Neural cell (in vitro differentiated cells): ENCODE measurements around the gene ZNF500. TPM values are rescaled to one million over a fixed set of nuclear protein-coding genes. Genes with fewer than 3 reads are reported as not detected.

Source experiments
- H2AFZ ChIP-seq: fragments of 200-600, 300-800 bp; sonication (generic), shearing (Covaris generic); 2 replicates; pipeline ENCODE4 v1.6.0; 2014; ENCODE audit warnings: low read depth, mild to moderate bottlenecking, antibody characterized with exemption, low read length, moderate library complexity
- H3F3A ChIP-seq: fragments of 200-600 bp; shearing (Covaris generic); 2 replicates; pipeline ENCODE4 v1.6.1; 2016; ENCODE audit warnings: mild to moderate bottlenecking, moderate library complexity, mixed read lengths, antibody characterized with exemption, low read length; ENCODE audit not compliant: insufficient read depth, poor library complexity, severe bottlenecking
- H3K27ac ChIP-seq: fragments of 200-600, 300-800 bp; sonication (generic), shearing (Covaris generic); 2 replicates; pipeline ENCODE4 v1.5.1; 2014; ENCODE audit warnings: mild to moderate bottlenecking, low read length, moderate library complexity
- H3K27me3 ChIP-seq: fragments of 300-800, 200-600 bp; sonication (generic), shearing (Covaris generic); 2 replicates; pipeline ENCODE4 v1.6.0; 2014; ENCODE audit warnings: mild to moderate bottlenecking, low read depth, low read length, moderate library complexity; ENCODE audit not compliant: insufficient read depth
- H3K36me3 ChIP-seq: fragments of 300-800, 200-600 bp; sonication (generic), shearing (Covaris generic); 2 replicates; pipeline ENCODE4 v1.5.1; 2014; ENCODE audit warnings: mild to moderate bottlenecking, antibody characterized with exemption, low read length, moderate library complexity; ENCODE audit not compliant: insufficient read depth
- H3K4me2 ChIP-seq: fragments of 300-800, 200-600 bp; sonication (generic), shearing (Covaris generic); 2 replicates; pipeline ENCODE4 v1.6.0; 2014; ENCODE audit warnings: mild to moderate bottlenecking, low read length
- H3K4me3 ChIP-seq: fragments of 300-800, 200-600 bp; sonication (generic), shearing (Covaris generic); 2 replicates; pipeline ENCODE4 v1.5.1; 2014; ENCODE audit warnings: mild to moderate bottlenecking, low read length, moderate library complexity
- H3K79me2 ChIP-seq: fragments of 200-600 bp; shearing (Covaris generic); replicated peaks from 2 replicates; pipeline ENCODE4 v1.6.0; 2014; ENCODE audit warnings: mild to moderate bottlenecking, low read length, moderate library complexity; ENCODE audit not compliant: insufficient read depth
- H3K9ac ChIP-seq: fragments of 300-800, 200-600 bp; sonication (generic), shearing (Covaris generic); 2 replicates; pipeline ENCODE4 v1.6.1; 2016; ENCODE audit warnings: mild to moderate bottlenecking, low read length, mixed read lengths
- H3K9me2 ChIP-seq: fragments of 200-600 bp; shearing (Covaris generic); 2 replicates; pipeline ENCODE4 v1.6.1; 2016; ENCODE audit warnings: mild to moderate bottlenecking, low read length, mixed read lengths; ENCODE audit not compliant: insufficient read depth
- H3K9me3 ChIP-seq: fragments of 200-600, 300-800 bp; sonication (generic), shearing (Covaris generic); 2 replicates; pipeline ENCODE4 v1.6.1; 2016; ENCODE audit warnings: mild to moderate bottlenecking, mixed run types, low read length, moderate library complexity, mixed read lengths
- H4K20me1 ChIP-seq: fragments of 200-600 bp; shearing (Covaris generic); 2 replicates; pipeline ENCODE4 v1.6.1; 2016; ENCODE audit warnings: mild to moderate bottlenecking, mixed run types; ENCODE audit not compliant: insufficient read depth
- CTCF ChIP-seq: fragments of 450-650 bp; IDR thresholded peaks from 2 replicates; pipeline ENCODE4 v1.5.1; 2014; ENCODE audit warnings: antibody characterized with exemption, mild to moderate bottlenecking, moderate library complexity; ENCODE audit not compliant: poor library complexity, severe bottlenecking
- EP300 ChIP-seq: fragments of 450-650 bp; conservative IDR thresholded peaks from 2 replicates; pipeline ENCODE4 v1.6.1; 2014; ENCODE audit warnings: antibody characterized with exemption, mild to moderate bottlenecking, moderate library complexity; ENCODE audit not compliant: poor library complexity, severe bottlenecking
- EZH2 ChIP-seq: fragments of 200-600, 300-800 bp; shearing (Covaris generic), sonication (generic); IDR thresholded peaks from 2 replicates; pipeline ENCODE4 v1.6.1; 2014; ENCODE audit warnings: antibody characterized with exemption, low read length, borderline replicate concordance, mild to moderate bottlenecking; ENCODE audit not compliant: insufficient read depth, poor library complexity, severe bottlenecking
- MXI1 ChIP-seq: fragments of 450-650 bp; conservative IDR thresholded peaks from 2 replicates; pipeline ENCODE4 v1.6.1; 2014; ENCODE audit warnings: antibody characterized with exemption, mild to moderate bottlenecking; ENCODE audit not compliant: poor library complexity, severe bottlenecking
- POLR2AphosphoS5 ChIP-seq: IDR thresholded peaks from 2 replicates; pipeline ENCODE4 v1.6.1; 2012
- RAD21 ChIP-seq: fragments of 450-650 bp; conservative IDR thresholded peaks from 2 replicates; pipeline ENCODE4 v1.6.1; 2014; ENCODE audit warnings: antibody characterized with exemption, mild to moderate bottlenecking, moderate library complexity
- REST ChIP-seq: IDR thresholded peaks from 2 replicates; pipeline ENCODE4 v1.6.1; 2012; ENCODE audit warnings: borderline replicate concordance
- SMC3 ChIP-seq: fragments of 450-650 bp; conservative IDR thresholded peaks from 2 replicates; pipeline ENCODE4 v1.6.1; 2014; ENCODE audit warnings: antibody characterized with exemption, mild to moderate bottlenecking, moderate library complexity; ENCODE audit not compliant: poor library complexity
- TAF1 ChIP-seq: IDR thresholded peaks from 2 replicates; pipeline ENCODE4 v1.6.1; 2012; ENCODE audit warnings: low read depth
- polyA plus RNA-seq: library from polyadenylated mRNA; depleted of rRNA; stranded (reverse); fragments of >200 nt; gene quantifications from 2 replicates; pipeline ENCODE4 v1.2.3, GENCODE V29; 2014

Gene ZNF500
- polyA plus RNA-seq, 1 donor from 2014 or later: 16.0 TPM

GRCh38 chr16:4783251-4783950 lies 16.4 kb upstream of the ZNF500 start:
- Histone ChIP-seq H3K27me3 (no peaks in the 10 kb centered on the region), H4K20me1 (no peaks in the 10 kb centered on the region)

GRCh38 chr16:4780235-4780634 lies 13.3 kb upstream of the ZNF500 start:
- H3K9me3 ChIP-seq: no peaks in the 10 kb centered on the region
- H3K27ac ChIP-seq: no peak overlapping the region
- no peaks in the 10 kb centered on the region for H3F3A ChIP-seq
- no peak overlapping the region for H3K4me3 ChIP-seq
- H3K79me2 ChIP-seq: no peaks in the 10 kb centered on the region
- no peak overlapping the region for H3K9ac ChIP-seq
- no peak overlapping the region for H2AFZ ChIP-seq
- H3K27me3 ChIP-seq: no peaks in the 10 kb centered on the region
- H3K9me2 ChIP-seq: no peaks in the 10 kb centered on the region
- H4K20me1 ChIP-seq: no peaks in the 10 kb centered on the region
- H3K4me2 ChIP-seq: no peak overlapping the region
- no peaks in the 10 kb centered on the region for H3K36me3 ChIP-seq
- TF ChIP-seq EP300: no peak
- TF ChIP-seq EZH2: no peak
- TF ChIP-seq TAF1: no peak
- TF ChIP-seq RAD21: no peak
- TF ChIP-seq POLR2AphosphoS5: no peak
- TF ChIP-seq MXI1: no peak
- TF ChIP-seq REST: no peak
- no peak for TF ChIP-seq SMC3

More at GRCh38 chr16:4783251-4783950, 16.4 kb upstream of the ZNF500 start:
- H2AFZ ChIP-seq: no peak overlapping the region
- TF ChIP-seq POLR2AphosphoS5 (no peak), CTCF (no peak), TAF1 (no peak), EZH2 (no peak), REST (no peak), SMC3 (no peak), MXI1 (no peak), EP300 (no peak), RAD21 (no peak)
- no peaks in the 10 kb centered on the region for H3K36me3 ChIP-seq
- no peak overlapping the region for H3K27ac ChIP-seq
- H3K79me2 ChIP-seq: no peaks in the 10 kb centered on the region
- no peak overlapping the region for H3K4me2 ChIP-seq
- no peak overlapping the region for H3K4me3 ChIP-seq
- no peaks in the 10 kb centered on the region for H3K9me3 ChIP-seq
- no peak overlapping the region for H3K9ac ChIP-seq
- no peaks in the 10 kb centered on the region for H3K9me2 ChIP-seq
- no peaks in the 10 kb centered on the region for H3F3A ChIP-seq
